ENCODE measurements around the gene HSD3B1.
"Not testable (repeated sequence)": the region's sequence is repeated elsewhere in the genome, so short reads cannot be mapped to it uniquely, and the experiment has no call there.

The HSD3B1 gene

DNA sequence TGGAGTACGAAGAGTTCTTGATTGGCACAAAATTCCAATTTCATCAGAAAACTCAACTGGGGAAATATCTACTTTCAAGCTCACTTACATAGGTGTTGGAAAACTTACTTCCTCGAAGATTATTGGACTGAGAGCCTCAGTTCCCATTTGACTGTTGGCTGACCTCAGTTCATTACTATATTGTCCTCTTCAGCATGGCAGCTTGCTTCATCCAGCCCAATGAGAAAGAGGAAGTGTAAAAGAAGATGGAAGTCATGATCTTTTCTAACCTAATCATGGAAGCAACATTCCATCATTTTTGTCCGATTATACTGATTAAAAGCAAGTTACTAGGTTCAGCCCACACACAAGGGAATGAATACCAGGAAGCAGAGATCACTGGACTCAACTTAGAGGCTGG lies 49.4 kb downstream of the HSD3B1 start:
- DNase-seq, result no peak

DNA sequence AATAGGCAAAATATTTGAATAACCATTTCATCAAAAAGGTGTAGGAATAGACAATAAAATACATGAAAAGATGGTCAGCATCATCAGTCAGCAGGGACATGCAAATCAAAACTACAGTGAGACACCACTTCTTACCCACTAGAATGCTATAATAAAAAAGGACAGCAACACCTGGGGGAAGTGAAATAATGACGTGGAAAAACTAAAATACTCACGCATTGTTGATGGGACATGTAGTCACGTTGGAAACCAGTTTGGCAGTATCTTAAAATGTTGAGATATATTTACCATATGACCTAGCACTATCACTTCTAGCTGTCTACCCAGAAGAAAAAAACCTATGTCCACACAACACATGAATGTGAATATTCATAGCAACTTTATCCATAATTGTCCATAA lies 53.4 kb downstream of the HSD3B1 start:
- not testable (repeated sequence) for DNase-seq

DNA sequence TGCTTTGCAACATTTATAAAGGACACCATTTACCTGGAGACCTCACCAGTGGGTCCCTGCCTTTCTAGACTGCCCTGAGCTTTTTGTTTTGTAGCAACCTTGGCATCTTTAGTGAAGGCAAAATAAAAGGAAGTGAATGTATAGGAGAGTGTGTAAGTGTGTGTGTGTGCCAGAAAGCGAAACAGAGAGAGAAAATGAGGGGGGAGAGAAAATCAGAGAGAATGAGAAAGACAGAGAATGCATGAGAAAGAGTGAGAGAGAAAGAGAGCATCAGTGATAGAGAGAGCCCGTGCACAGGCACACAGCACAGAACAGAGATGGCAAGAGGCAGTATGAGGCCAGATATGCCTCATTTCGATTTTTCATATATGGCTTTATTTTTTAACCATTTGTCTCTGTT lies 57.5 kb downstream of the HSD3B1 start:
- no peak for DNase-seq

Measured in NCI-H345 (cell line).